ENCODE results near the gene TBC1D22A. TPM values are rescaled to one million over a fixed set of nuclear protein-coding genes. Genes with fewer than 3 reads are reported as not detected.

TBC1D22A gene
- total RNA-seq, 1 donor from 2014 or later = 34.1 TPM

- TF ChIP-seq CTCF (IDR thresholded peaks at IDR 0.05) = no peak
- ATAC-seq = no peak
- intact Hi-C loops (cut with DNase I) = no loop called here
Measured at GRCh38 chr22:46809153-46809885, 46.9 kb downstream of the TBC1D22A start.

GRCh38 chr22:46810856-46811786 lies 48.7 kb downstream of the TBC1D22A start:
- no peaks in the 10 kb centered on the region for H3K27me3 ChIP-seq (ENCODE audit: low read depth)
- H3K36me3 ChIP-seq = peaks cover 24% of the 10 kb centered on the region
- TF ChIP-seq CTCF (IDR thresholded peaks at IDR 0.05) = no peak

More at GRCh38 chr22:46809153-46809885, 46.9 kb downstream of the TBC1D22A start:
- Histone ChIP-seq H3K4me1 (peaks cover 18% of the 10 kb centered on the region), H3K27me3 (ENCODE audit: low read depth) (no peaks in the 10 kb centered on the region), H3K27ac (no peak overlapping the region), H3K36me3 (peaks cover 35% of the 10 kb centered on the region), H3K4me3 (no peak overlapping the region), H3K9me3 (no peaks in the 10 kb centered on the region)
- DNase-seq = no peak

GRCh38 chr22:46812034-46812605 lies 49.7 kb downstream of the TBC1D22A start:
- no peak for DNase-seq
- peaks cover 19% of the 10 kb centered on the region for H3K36me3 ChIP-seq
- no peak overlapping the region for H3K4me3 ChIP-seq

More at GRCh38 chr22:46810856-46811786, 48.7 kb downstream of the TBC1D22A start:
- H3K9me3 ChIP-seq = no peaks in the 10 kb centered on the region
- H3K27ac ChIP-seq = no peak overlapping the region
- H3K4me1 ChIP-seq = peaks cover 33% of the 10 kb centered on the region
- intact Hi-C loops (cut with DNase I) = no loop called here
- H3K4me3 ChIP-seq = no peak overlapping the region
- DNase-seq = no peak
- no peak for ATAC-seq

GRCh38 chr22:46812788-46813187 lies 50.3 kb downstream of the TBC1D22A start:
- ATAC-seq = no peak
- Histone ChIP-seq H3K27ac (no peak overlapping the region), H3K4me1 (peaks cover 40% of the 10 kb centered on the region), H3K4me3 (no peak overlapping the region), H3K36me3 (peaks cover 12% of the 10 kb centered on the region), H3K27me3 (ENCODE audit: low read depth) (no peaks in the 10 kb centered on the region), H3K9me3 (no peaks in the 10 kb centered on the region)
- no peak for TF ChIP-seq CTCF (IDR thresholded peaks at IDR 0.05)
- intact Hi-C loops (cut with DNase I) = no loop called here
- DNase-seq = no peak

More at GRCh38 chr22:46812034-46812605, 49.7 kb downstream of the TBC1D22A start:
- Histone ChIP-seq H3K9me3 (no peaks in the 10 kb centered on the region), H3K27ac (no peak overlapping the region), H3K27me3 (ENCODE audit: low read depth) (no peaks in the 10 kb centered on the region), H3K4me1 (peaks cover 40% of the 10 kb centered on the region)
- TF ChIP-seq CTCF (IDR thresholded peaks at IDR 0.05) = no peak
- no peak for ATAC-seq
- intact Hi-C loops (cut with DNase I) = no loop called here

- TF ChIP-seq CTCF (IDR thresholded peaks at IDR 0.05) = no peak
- peaks cover 44% of the 10 kb centered on the region for H3K4me1 ChIP-seq
- DNase-seq = no peak
- peaks cover 7% of the 10 kb centered on the region for H3K36me3 ChIP-seq
- no peaks in the 10 kb centered on the region for H3K27me3 ChIP-seq (ENCODE audit: low read depth)
- intact Hi-C loops (cut with DNase I) = no loop called here
- no peak overlapping the region for H3K4me3 ChIP-seq
- no peaks in the 10 kb centered on the region for H3K9me3 ChIP-seq
- no peak overlapping the region for H3K27ac ChIP-seq
- ATAC-seq = peak; percentile 68 to 86
Measured at GRCh38 chr22:46813816-46814597, 51.6 kb downstream of the TBC1D22A start.

All from lower lobe of right lung (tissue), 2 donors.